Esophagus (tissue), 2 donors: ENCODE measurements around the gene GPR3. TPM values are rescaled to one million over a fixed set of nuclear protein-coding genes. Genes with fewer than 3 reads are reported as not detected.
"Not testable (repeated sequence)": the region's sequence is repeated elsewhere in the genome, so short reads cannot be mapped to it uniquely, and the experiment has no call there.

Source experiments
- H3K27ac ChIP-seq, 2 donors: one replicate each; pipeline ENCODE4 v1.5.1; 2013; ENCODE audit warnings: low read depth in 2 of 2, mild to moderate bottlenecking in 2 of 2, inconsistent platforms in 1 of 2, low read length in 1 of 2, moderate library complexity in 1 of 2
- H3K27me3 ChIP-seq, 2 donors: one replicate each; pipeline ENCODE4 v1.6.1; 2013; ENCODE audit warnings: low read length in 2 of 2, control low read depth in 1 of 2, mild to moderate bottlenecking in 1 of 2; ENCODE audit not compliant: insufficient read depth in 2 of 2, control insufficient read depth in 1 of 2
- H3K36me3 ChIP-seq, 2 donors: one replicate each; pipeline ENCODE4 v1.6.1; 2013; ENCODE audit warnings: low read length in 1 of 2; ENCODE audit not compliant: control insufficient read depth in 2 of 2, insufficient read depth in 2 of 2
- H3K4me1 ChIP-seq, 2 donors: one replicate each; pipeline ENCODE4 v1.6.1; 2013; ENCODE audit warnings: low read length in 1 of 2; ENCODE audit not compliant: control insufficient read depth in 2 of 2, insufficient read depth in 2 of 2
- H3K4me3 ChIP-seq, 2 donors: one replicate each; pipeline ENCODE4 v1.5.1; 2013; ENCODE audit warnings: low read length in 2 of 2, mild to moderate bottlenecking in 2 of 2, low read depth in 1 of 2, moderate library complexity in 1 of 2
- H3K9me3 ChIP-seq, 2 donors: one replicate each; pipeline ENCODE4 v1.6.1; 2013; ENCODE audit warnings: mild to moderate bottlenecking in 2 of 2, low read depth in 1 of 2, low read length in 1 of 2, moderate library complexity in 1 of 2; ENCODE audit not compliant: control insufficient read depth in 2 of 2, insufficient read depth in 1 of 2
- WGBS, 2 donors: extraction: QIAGEN DNeasy Blood & Tissue Kit; methylation state at CpG; one replicate each; pipeline ENCODE4 v1.1.7; 2013; 5-methylcytosine and 5-hydroxymethylcytosine counted together
- polyA plus RNA-seq, 2 donors: library from polyadenylated mRNA; stranded (reverse); fragments of 200-250 nt; gene quantifications; one replicate each; pipeline ENCODE4 v1.2.3, GENCODE V29; 2013
- donor health status: healthy with polysubstance abuse.
- donor health status: Bipolar disorder and iron deficiency.

The GPR3 gene
- polyA plus RNA-seq, 2 donors: 0.22 to 0.25 TPM

DNA sequence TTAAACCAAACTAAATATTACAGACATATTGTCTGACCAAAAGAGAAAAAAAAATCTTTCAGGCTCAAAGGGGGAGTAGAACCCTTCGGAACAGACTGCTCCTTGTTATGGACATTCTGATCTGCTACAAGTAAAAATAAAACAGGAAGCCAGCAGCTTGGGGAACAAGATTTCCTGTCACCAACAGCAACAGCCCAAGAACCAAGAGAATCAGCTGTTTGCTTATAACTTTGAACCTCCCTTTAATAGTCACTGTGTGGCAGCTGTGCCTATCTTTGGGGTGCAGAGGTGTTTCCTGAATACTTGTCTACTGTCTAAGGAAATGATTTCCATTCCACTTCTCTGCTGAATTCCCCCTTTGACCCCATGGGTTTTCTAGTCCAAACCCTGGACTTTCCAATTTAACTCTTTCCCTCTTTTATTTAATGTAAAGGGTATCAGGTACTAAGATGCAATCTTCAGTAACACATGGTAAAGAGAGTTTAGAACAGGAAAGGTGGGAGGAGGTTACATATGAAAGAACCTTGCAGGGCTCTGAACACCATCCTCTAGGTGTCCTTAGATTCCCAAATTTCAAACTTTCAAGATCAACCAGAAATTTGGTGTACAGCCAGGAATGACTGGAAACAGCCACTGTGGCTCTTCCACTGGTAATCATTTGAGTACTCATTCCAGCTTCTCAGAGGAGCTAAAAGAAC lies 38.6 kb downstream of the GPR3 start:
- Histone ChIP-seq H3K9me3 (no peaks in the 10 kb centered on the region), H3K36me3 (peaks cover 0 to 7% of the 10 kb centered on the region in 2 donors), H3K27me3 (no peaks in the 10 kb centered on the region), H3K4me1 (peaks cover 1 to 2% of the 10 kb centered on the region in 2 donors), H3K27ac (peak overlapping the region; percentile 33 to 54), H3K4me3 (no peak overlapping the region)
- WGBS, 2 donors: 26 to 33% methylated on average over 1 of the region's 1 CpG

DNA sequence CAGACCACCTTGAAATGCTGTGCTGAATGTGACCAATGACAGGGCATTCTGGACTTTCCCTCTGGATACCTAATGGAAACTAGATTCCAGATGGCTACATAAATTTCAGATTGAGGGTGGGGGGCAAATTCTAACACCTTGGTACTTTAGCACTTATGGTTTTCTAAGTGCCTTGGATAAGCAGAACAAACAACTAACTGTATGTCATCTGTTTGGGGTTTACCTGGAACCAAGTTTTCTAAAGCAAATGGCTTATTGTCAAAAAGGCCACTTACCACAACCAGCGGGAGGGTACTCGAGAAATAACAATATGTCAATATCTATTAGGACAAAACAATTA lies 39.1 kb downstream of the GPR3 start:
- Histone ChIP-seq H3K27me3 (no peaks in the 10 kb centered on the region), H3K9me3 (no peaks in the 10 kb centered on the region)

DNA sequence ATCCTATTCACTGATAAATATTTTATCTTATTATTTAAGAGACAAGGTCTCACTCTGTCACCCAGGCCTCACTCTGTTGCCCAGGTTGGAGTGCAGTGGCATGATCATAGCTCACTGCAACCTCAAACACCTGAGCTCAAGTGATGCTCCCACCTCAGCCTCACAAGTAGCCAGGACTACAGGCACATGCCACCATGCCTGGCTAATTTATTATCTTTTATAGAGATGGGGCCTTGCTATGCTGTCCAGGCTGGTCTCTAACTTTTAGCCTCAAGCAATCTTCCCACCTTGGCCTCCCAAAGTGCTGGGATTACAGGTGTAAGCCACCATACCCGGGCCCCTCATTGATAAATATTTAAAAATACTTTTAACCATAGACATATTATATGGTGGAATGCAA lies 40.3 kb downstream of the GPR3 start:
- H3K4me1 ChIP-seq, H3K27ac ChIP-seq, H3K9me3 ChIP-seq, H3K36me3 ChIP-seq, H3K4me3 ChIP-seq, H3K27me3 ChIP-seq: not testable (repeated sequence)
- 81 to 90% methylated on average over 1 of the region's 1 CpG for WGBS, 2 donors

More for the DNA sequence above, 39.1 kb downstream of the GPR3 start:
- Histone ChIP-seq H3K27ac (peak overlapping the region; percentile 33 to 54), H3K4me3 (no peak overlapping the region), H3K4me1 (peaks cover 3 to 4% of the 10 kb centered on the region in 2 donors), H3K36me3 (peaks cover 0 to 7% of the 10 kb centered on the region in 2 donors)
- WGBS, 2 donors: 87 to 88% methylated on average over 2 of the region's 2 CpGs

DNA sequence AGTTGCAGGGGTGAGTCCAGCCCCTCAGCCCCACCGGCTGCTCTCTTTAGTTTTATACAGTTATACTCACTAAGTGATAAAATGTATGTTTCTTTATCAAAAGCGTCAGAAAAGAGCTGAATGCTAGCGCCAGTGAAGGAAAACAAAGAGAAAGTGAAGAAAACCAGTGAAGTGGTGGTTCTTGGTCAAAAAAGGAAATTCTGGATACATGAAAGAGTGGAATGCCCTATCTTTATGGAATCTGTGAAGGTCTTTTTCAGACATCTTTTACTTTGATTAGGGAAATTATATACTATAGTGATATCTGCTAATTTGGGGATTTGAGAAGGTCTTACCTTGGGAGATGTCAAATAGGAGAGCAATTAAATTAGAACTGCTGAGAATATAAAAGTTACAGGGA lies 41.3 kb downstream of the GPR3 start:
- 86 to 92% methylated on average over 3 of the region's 3 CpGs for WGBS, 2 donors
- Histone ChIP-seq H3K27ac (no peak overlapping the region), H3K9me3 (no peaks in the 10 kb centered on the region), H3K36me3 (no peaks in the 10 kb centered on the region), H3K4me1 (peaks cover 3 to 4% of the 10 kb centered on the region in 2 donors), H3K4me3 (no peak overlapping the region), H3K27me3 (no peaks in the 10 kb centered on the region)

DNA sequence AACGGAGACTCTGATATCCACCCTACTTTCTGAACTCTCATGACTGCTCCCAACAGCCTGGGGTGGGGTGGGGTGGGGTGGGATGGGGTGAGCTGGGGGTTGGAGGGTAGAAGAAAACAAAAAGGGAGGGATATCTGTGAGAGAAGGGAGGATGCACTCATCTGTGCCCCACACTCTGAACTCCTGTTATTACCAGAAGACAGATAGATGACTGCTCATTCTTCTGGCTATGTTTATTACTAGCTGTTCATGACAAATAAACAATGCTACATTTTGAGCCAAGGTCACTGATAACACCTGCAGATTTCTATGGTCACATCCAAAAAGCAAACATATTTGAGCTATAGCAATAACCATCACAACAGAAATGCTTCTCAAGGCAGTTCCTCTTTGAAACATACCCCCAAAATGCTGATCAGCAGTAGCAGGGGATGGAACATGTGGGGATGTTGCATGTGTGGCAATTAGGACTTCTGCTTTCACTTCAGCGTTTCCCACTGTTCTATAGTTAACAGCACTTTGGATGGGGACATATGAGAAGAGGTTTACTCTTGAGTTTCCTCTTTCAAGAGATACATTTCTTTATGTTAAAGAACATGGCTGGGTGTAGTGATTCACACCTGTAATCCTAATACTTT lies 43.3 kb downstream of the GPR3 start:
- no peak overlapping the region for H3K4me3 ChIP-seq
- H3K27ac ChIP-seq: peak overlapping the region; percentile 79 to 91
- H3K27me3 ChIP-seq: no peaks in the 10 kb centered on the region
- no peaks in the 10 kb centered on the region for H3K9me3 ChIP-seq
- WGBS, 2 donors: 53 to 64% methylated on average over 2 of the region's 2 CpGs
- H3K36me3 ChIP-seq: peaks cover 0 to 3% of the 10 kb centered on the region in 2 donors
- H3K4me1 ChIP-seq: peaks cover 3 to 4% of the 10 kb centered on the region in 2 donors

DNA sequence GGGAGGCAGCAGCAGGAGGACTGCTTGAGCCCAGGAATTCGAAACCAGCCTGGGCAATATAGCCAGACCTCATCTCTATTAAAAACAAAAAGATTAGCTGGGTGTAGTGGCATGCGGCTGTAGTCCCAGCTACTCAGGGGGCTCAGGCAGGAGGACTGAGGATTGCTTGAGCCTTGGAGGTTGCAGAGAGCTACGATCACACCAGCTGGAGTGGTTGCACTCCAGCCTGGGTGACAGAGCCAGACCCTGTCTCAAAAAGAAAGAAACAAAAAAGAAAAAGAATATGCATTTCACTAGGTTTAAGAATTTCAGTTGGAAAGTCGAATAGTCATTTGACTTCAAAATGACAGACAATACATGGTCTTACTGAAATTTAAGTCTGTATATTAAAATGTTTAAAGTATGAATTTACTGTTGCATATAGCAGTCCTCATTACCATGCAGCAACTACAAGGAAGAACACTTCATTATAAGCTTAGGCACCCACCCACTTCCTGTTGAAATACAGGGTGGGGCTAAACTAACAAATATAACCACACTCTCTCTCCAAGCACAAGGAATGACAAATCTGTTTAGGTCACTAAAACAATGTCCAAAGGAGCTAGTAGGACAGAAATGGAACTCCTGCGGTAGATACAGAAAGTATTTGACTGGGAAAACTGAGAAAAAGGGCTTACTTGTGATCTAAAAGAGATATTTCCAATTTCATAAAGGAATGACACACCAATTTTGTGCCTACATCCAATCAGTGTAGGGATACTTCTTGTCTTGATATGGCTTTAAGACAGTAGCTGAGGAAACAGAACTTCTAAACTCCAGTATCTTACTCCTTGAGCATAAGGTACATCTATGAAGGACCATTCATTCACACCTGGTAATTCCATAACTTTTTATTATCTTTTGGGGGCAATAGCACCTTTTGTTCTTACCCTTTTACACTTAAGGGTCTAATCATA lies 44.1 kb downstream of the GPR3 start:
- H3K27me3 ChIP-seq: no peaks in the 10 kb centered on the region
- H3K4me3 ChIP-seq: no peak overlapping the region
- H3K36me3 ChIP-seq: peaks cover 0 to 9% of the 10 kb centered on the region in 2 donors
- peaks cover 3 to 4% of the 10 kb centered on the region in 2 donors for H3K4me1 ChIP-seq
- peak overlapping the region; percentile 79 to 91 for H3K27ac ChIP-seq
- WGBS, 2 donors: 37 to 38% methylated on average over 5 of the region's 5 CpGs
- H3K9me3 ChIP-seq: no peaks in the 10 kb centered on the region

DNA sequence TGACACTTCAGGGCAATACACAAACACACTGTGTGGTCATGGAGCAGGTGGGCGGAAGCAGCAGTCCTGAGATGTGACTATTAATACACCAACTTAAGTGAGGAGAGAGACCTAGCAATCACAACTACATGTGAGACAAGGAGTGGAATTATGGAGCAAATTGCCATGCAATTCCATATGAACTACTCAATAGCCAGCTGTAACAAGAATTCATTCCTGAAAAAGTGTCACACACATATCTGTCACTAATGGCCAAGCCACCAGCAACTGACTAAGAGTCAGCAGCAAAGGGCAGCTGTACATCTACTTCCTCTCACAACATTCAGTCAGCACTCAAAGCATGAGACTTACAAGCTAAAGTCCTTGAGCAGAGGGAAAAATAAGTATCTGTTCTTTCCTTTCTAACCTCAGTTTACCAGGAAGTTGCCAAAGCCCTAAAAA lies 46.2 kb downstream of the GPR3 start:
- H3K4me1 ChIP-seq: peaks cover 2 to 3% of the 10 kb centered on the region in 2 donors
- peaks cover 0 to 9% of the 10 kb centered on the region in 2 donors for H3K36me3 ChIP-seq
- no peaks in the 10 kb centered on the region for H3K27me3 ChIP-seq
- H3K27ac ChIP-seq: no peak overlapping the region
- 88 to 95% methylated on average over 1 of the region's 1 CpG for WGBS, 2 donors
- H3K4me3 ChIP-seq: no peak overlapping the region
- no peaks in the 10 kb centered on the region for H3K9me3 ChIP-seq

DNA sequence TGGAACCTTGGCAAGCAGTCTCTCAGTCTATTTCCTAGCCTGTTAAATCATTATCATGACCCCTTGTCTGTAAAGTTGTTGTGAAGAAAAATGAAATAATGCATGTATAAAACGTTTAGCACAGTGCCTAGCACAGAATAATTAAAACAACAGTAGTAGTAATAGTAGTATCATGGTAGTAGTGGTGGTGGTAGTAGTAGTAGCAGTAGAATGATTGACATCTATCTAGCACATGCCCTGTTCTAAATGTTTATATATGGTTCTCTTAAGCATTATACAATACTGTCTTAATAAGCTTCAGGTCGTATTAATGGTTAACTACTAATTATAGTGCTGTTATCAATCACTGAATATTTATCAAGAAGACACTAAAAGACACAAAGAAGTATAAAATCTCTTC lies 46.7 kb downstream of the GPR3 start:
- peaks cover 2 to 3% of the 10 kb centered on the region in 2 donors for H3K4me1 ChIP-seq
- H3K9me3 ChIP-seq: no peaks in the 10 kb centered on the region
- 36% methylated on average over 2 of the region's 2 CpGs for WGBS, 2 donors
- H3K27me3 ChIP-seq: no peaks in the 10 kb centered on the region
- H3K36me3 ChIP-seq: peaks cover 0 to 11% of the 10 kb centered on the region in 2 donors
- H3K4me3 ChIP-seq: no peak overlapping the region
- no peak overlapping the region for H3K27ac ChIP-seq

DNA sequence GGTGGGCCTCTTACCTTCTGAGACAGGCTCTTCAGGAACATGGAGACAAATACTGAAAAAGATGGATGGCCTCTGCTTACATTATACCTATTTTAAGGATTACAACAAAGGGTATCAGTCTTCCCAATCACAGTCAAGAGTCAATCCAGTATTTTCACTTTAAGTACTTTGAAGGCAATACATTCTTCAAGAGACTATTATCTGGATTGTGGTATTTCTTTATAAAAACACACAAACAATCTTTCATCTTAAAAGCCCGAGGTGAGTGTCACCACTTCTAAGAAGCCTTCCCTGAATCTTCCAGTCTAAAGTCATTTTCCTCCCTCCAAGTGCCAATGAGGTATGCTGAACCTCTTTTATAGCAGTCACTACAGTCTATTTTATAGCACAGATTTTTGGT lies 52.2 kb downstream of the GPR3 start:
- H3K27ac ChIP-seq: no peak overlapping the region
- H3K4me3 ChIP-seq: no peak overlapping the region
- no peaks in the 10 kb centered on the region for H3K9me3 ChIP-seq
- H3K27me3 ChIP-seq: no peaks in the 10 kb centered on the region
- H3K4me1 ChIP-seq: peaks cover 0 to 3% of the 10 kb centered on the region in 2 donors
- 18 to 20% methylated on average over 1 of the region's 1 CpG for WGBS, 2 donors
- H3K36me3 ChIP-seq: peaks cover 2 to 11% of the 10 kb centered on the region in 2 donors
